NK-92 (cell line): ENCODE results near the gene LMF2.
"Not testable (repeated sequence)": the region's sequence is repeated elsewhere in the genome, so short reads cannot be mapped to it uniquely, and the experiment has no call there.

Experiments
- DNase-seq: peaks from one replicate; lab custom pipeline; 2025; ENCODE audit not compliant: unreplicated experiment; lab: John Stamatoyannopoulos, UW

Gene LMF2

GRCh38 chr22:50536226-50536625 is 28.7 kb upstream of the LMF2 start:
- no peak for DNase-seq

- no peak for DNase-seq
Measured at GRCh38 chr22:50535113-50535512, 27.6 kb upstream of the LMF2 start.

- not testable (repeated sequence) for DNase-seq
Measured at GRCh38 chr22:50533856-50534711, 26.6 kb upstream of the LMF2 start.

GRCh38 chr22:50532824-50533796 is 25.6 kb upstream of the LMF2 start:
- DNase-seq: no peak

- DNase-seq: no peak
Measured at GRCh38 chr22:50531962-50532674, 24.6 kb upstream of the LMF2 start.

GRCh38 chr22:50531546-50531961 is 24.1 kb upstream of the LMF2 start:
- no peak for DNase-seq

GRCh38 chr22:50530877-50531545 is 23.5 kb upstream of the LMF2 start:
- no peak for DNase-seq

DNA sequence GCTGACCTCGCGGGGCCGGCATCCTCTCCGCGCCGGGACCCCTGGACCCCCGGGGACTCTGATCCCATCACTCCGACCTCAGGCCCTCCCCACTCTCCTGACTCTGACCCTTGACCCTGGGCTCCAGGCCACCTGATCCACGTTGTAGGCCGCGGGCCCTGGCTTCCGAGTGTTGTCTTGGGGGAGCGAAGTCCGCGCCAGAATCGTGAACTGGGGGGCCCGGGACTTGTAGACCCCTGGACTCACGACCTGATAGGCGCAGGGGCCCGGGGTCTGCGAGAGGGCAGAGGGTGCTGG is 23.0 kb upstream of the LMF2 start:
- no peak for DNase-seq

- DNase-seq: no peak
Measured at GRCh38 chr22:50529897-50530579, 22.5 kb upstream of the LMF2 start, which contains the start of gene TYMP. TYMP (minus strand) TSS chr22:50530012; CDS start chr22:50529709, 303 bp downstream.

DNA sequence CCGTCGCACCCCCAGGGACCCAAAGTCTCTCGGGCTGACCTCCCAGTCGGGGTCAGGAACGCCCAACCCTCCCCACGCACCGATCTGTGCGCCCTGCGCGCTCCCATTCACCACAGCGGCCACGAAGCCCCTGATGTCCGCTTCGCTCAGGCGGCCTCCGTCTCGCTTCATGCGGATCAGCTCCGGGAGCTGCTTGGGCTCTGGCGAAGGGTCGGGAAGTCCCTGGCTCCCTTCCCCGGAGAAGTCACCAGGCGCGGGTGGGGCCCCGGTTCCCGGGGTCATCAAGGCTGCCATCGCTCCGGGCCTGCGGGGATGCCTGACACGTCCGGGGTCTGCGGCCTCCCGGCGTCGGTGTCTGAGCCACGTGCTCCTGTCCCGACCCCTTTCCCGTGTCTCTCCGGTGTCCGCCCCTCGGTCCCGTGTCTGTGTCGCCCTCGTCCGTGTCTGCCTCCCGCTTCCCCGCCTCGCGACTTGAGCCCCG is 22.0 kb upstream of the LMF2 start:
- DNase-seq: no peak

GRCh38 chr22:50528682-50529415 is 21.3 kb upstream of the LMF2 start:
- no peak for DNase-seq

DNA sequence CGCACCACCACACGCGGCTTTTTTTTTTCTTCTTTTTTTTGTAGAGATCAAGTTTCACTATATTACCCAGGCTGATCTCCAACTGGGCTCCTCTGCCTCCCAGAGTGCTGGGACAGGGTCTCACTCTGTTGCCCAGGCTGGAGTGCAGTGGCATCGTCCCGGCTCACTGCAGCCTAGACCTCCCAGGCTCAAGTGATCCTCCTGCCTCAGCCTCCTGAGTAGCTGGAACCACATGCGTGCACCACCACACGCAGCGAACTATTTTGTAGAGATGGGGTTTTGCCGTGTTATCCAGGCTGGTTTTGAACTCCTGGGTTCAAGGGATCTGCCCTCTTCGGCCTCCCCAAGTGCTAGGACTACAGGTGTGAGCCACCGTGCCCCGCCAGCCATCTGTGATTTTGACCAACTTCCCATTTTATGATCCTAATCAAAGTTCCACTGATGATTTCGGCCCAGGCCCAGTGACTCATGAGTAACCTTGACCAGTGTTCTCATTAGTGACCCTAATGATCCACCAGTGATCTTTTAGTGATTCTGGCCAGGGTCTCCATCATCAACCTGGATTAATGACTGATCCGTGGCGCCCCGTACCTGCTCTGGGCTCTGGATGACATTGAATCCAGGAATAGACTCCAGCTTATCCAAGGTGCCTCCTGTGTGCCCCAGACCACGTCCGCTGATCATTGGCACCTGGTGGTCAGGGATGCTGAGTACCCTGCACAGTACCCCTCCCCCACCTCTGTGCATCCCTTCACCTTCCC is 20.6 kb upstream of the LMF2 start:
- no peak for DNase-seq

DNA sequence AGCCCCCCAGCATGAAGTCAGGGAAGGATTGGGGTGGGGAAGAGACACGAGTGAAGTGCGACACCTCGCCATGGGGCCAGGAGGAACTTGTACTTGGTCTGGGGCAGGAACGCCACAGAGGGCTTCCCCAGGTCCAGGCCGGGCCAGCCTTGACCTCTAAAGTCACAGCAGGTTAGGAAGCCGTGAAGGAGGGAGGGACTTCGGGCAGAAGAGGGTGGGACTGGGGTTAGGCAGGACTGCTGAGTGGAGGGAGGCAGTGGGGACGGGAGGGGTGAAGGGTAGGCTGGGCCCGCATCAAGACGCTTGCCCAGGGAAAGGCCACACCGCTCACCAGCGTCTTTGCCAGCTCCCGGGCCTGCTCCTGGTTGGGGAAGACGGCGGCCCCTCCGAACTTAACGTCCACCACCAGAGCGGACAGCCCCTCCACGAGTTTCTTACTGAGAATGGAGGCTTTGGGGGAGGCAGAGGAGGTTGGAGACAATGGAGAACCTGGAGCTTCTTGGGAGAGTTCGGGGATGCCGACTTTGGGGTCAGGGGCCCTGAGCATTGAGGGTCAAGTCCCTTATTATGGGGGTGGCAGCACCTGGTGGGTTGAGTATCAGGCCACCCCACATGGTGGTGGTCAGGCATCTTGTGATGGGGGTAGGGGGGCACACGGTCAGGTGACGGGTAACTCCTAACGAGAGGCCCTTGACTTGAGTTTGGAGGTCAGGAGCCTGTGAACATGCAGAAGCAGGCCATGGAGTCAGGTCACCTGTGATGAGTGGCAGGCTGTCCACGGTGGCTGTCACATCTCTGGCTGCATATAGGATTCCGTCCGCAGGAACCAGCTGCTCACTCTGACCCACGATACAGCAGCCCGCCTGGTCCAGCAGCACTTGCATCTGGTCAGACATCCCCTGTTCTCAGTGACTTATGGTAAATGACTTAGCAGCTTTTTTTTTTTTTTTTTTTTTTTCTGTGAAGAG is 19.6 kb upstream of the LMF2 start:
- no peak for DNase-seq

- DNase-seq: no peak
Measured at GRCh38 chr22:50526108-50526833, 18.8 kb upstream of the LMF2 start.

- DNase-seq: no peak
Measured at GRCh38 chr22:50525858-50526107, 18.3 kb upstream of the LMF2 start.

GRCh38 chr22:50525104-50525857 is 17.8 kb upstream of the LMF2 start, which contains the start of gene SCO2:
SCO2 (minus strand) TSS chr22:50525598; CDS start chr22:50524411, 1,187 bp downstream.
- peak; percentile 77 for DNase-seq
